Kidney (tissue), 14 donors: ENCODE measurements around the gene HRCT1. TPM values are rescaled to one million over a fixed set of nuclear protein-coding genes. Genes with fewer than 3 reads are reported as not detected.
"Not testable (repeated sequence)": the region's sequence is repeated elsewhere in the genome, so short reads cannot be mapped to it uniquely, and the experiment has no call there.

ENCODE experiments used
- DNase-seq, 5 donors: peaks; one replicate each; pipeline ENCODE4 v3.0.0-alpha.2; 2013 to 2020
- FAIRE-seq: peaks from 2 replicates; lab custom pipeline; 2012; peaks lifted over from hg19 to GRCh38; lab: Jason Lieb, UNC
- H3K27ac ChIP-seq, 2 donors: one replicate each; pipeline ENCODE4 v1.7.0; 2013; ENCODE audit warnings: low read depth in 2 of 2, low read length in 2 of 2, inconsistent platforms in 1 of 2
- H3K27me3 ChIP-seq: one replicate; pipeline ENCODE4 v1.7.1; 2013; ENCODE audit warnings: low read length, inconsistent platforms; ENCODE audit not compliant: control insufficient read depth, insufficient read depth
- H3K36me3 ChIP-seq, 3 donors: one replicate each; pipeline versions ENCODE4 v1.7.0 to v1.7.1; 2013; ENCODE audit warnings: low read length in 3 of 3, control low read depth in 1 of 3, inconsistent platforms in 1 of 3; ENCODE audit not compliant: insufficient read depth in 3 of 3, control insufficient read depth in 2 of 3
- H3K4me1 ChIP-seq, 3 donors: one replicate each; pipeline versions ENCODE4 v1.7.0 to v1.7.1; 2013; ENCODE audit warnings: low read length in 3 of 3, inconsistent platforms in 1 of 3, low read depth in 1 of 3; ENCODE audit not compliant: control insufficient read depth in 2 of 3, insufficient read depth in 2 of 3
- H3K4me3 ChIP-seq, 3 donors: one replicate each; pipeline versions ENCODE4 v1.7.0 to v1.8.1; 2013; ENCODE audit warnings: low read length in 3 of 3, control low read depth in 1 of 3, inconsistent platforms in 1 of 3
- H3K9ac ChIP-seq, 3 donors: one replicate each; pipeline versions ENCODE4 v1.7.0 to v1.7.1; 2013; ENCODE audit warnings: low read length in 3 of 3, control low read depth in 1 of 3, inconsistent platforms in 1 of 3
- H3K9me3 ChIP-seq, 3 donors: one replicate each; pipeline versions ENCODE4 v1.7.0 to v1.7.1; 2013; ENCODE audit warnings: low read length in 3 of 3, control low read depth in 1 of 3, inconsistent platforms in 1 of 3; ENCODE audit not compliant: control insufficient read depth in 2 of 3, insufficient read depth in 1 of 3
- CTCF ChIP-seq: IDR thresholded peaks from 3 replicates; pipeline ENCODE4 v1.5.1; 2012; ENCODE audit warnings: mild to moderate bottlenecking, moderate library complexity, borderline replicate concordance; ENCODE audit not compliant: insufficient read depth; ENCODE audit errors: extremely low read depth
- intact Hi-C: fragments of 100-400 bp; cut with DNase I; formaldehyde crosslinking; loops from one replicate; pipeline ENCODE4 v1.11.1; 2022
- polyA plus RNA-seq: library from polyadenylated mRNA; stranded (reverse); fragments of 350-450 nt; fragmentation: Illumina TruSeq; extraction: RNeasy Lipid Tissue Mini Kit (QIAGEN cat#74804); gene quantifications from one replicate; pipeline ENCODE4 v1.2.3, GENCODE V29; 2014; ENCODE audit warnings: low read depth, low replicate concordance; ENCODE audit not compliant: insufficient read depth
- total RNA-seq: library from RNA; stranded (reverse); fragmentation: NEBNext Ultra II Directional; extraction: Animal tissue kit (Norgen Biotek cat#: 25700); gene quantifications from one replicate; pipeline ENCODE4 v1.2.1, GENCODE V29; 2021
- donor health status: control.
- donor health status: control.
- donor health status: control.
- donor health status: control.
- donor health status: control.
- donor health status: DM: yes; HTN: yes; CAD: no.
- donor health status: Normal renal cell carcinoma (clear cell type).

Gene HRCT1
- total and polyA plus RNA-seq, 2 donors from 2014 or later = 13.3 to 51.2 TPM

- no peaks in the 10 kb centered on the region for H3K9me3 ChIP-seq
- intact Hi-C loops = no loop called here
- H3K36me3 ChIP-seq = no peaks in the 10 kb centered on the region
- H3K9ac ChIP-seq = no peak overlapping the region
- TF ChIP-seq CTCF = no peak
- H3K4me3 ChIP-seq = no peak overlapping the region
- H3K27ac ChIP-seq = no peak overlapping the region
- H3K4me1 ChIP-seq = no peaks in the 10 kb centered on the region
- H3K27me3 ChIP-seq = no peaks in the 10 kb centered on the region
- FAIRE-seq = no peak
- DNase-seq = no peak
Measured at GRCh38 chr9:35891646-35892045, 14.4 kb upstream of the HRCT1 start.

- Histone ChIP-seq H3K4me1 (no peaks in the 10 kb centered on the region), H3K36me3 (no peaks in the 10 kb centered on the region), H3K27ac (no peak overlapping the region), H3K9me3 (no peaks in the 10 kb centered on the region), H3K27me3 (no peaks in the 10 kb centered on the region), H3K4me3 (no peak overlapping the region), H3K9ac (no peak overlapping the region)
- DNase-seq = no peak
- intact Hi-C loops = no loop called here
- FAIRE-seq = no peak
- TF ChIP-seq CTCF = no peak
Measured at GRCh38 chr9:35892051-35892450, 14.0 kb upstream of the HRCT1 start.

DNA sequence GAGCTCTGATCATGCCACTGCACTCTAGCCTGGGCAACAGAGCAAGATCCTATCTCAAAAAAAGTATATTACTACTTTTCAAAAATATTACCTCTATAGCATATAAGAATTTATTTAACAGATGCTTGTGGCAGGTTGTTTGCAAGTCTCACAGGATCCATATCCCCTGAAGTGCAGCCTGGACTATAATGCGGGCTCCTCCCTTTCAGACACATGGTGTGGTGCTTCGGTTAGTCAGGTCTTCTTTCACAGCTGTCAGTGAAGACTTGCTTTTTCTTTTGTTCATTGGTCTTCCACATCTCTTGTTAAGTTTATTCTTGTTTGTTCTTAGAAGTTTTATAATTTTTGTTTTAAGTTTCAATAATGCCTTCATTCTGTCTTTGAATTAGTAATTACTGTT is 9.4 kb upstream of the HRCT1 start:
- no peak for TF ChIP-seq CTCF
- no peak for DNase-seq
- no peaks in the 10 kb centered on the region for H3K4me1 ChIP-seq
- no peak overlapping the region for H3K4me3 ChIP-seq
- H3K27me3 ChIP-seq = no peaks in the 10 kb centered on the region
- intact Hi-C loops = no loop called here
- no peak for FAIRE-seq
- no peak overlapping the region for H3K27ac ChIP-seq
- H3K36me3 ChIP-seq = no peaks in the 10 kb centered on the region
- H3K9me3 ChIP-seq = no peaks in the 10 kb centered on the region
- no peak overlapping the region for H3K9ac ChIP-seq

GRCh38 chr9:35897376-35898099 is 8.5 kb upstream of the HRCT1 start:
- FAIRE-seq, H3K9me3 ChIP-seq, H3K27ac ChIP-seq, H3K4me3 ChIP-seq, H3K27me3 ChIP-seq, intact Hi-C loops, H3K36me3 ChIP-seq, H3K9ac ChIP-seq, DNase-seq, H3K4me1 ChIP-seq: not testable (repeated sequence)
